Fibroblast of skin of right biceps (primary cell): ENCODE data around the gene VRK1.

Source experiments
- DNase-seq: peaks from one replicate; pipeline ENCODE4 v3.0.0-alpha.2; 2013

Gene VRK1

DNA sequence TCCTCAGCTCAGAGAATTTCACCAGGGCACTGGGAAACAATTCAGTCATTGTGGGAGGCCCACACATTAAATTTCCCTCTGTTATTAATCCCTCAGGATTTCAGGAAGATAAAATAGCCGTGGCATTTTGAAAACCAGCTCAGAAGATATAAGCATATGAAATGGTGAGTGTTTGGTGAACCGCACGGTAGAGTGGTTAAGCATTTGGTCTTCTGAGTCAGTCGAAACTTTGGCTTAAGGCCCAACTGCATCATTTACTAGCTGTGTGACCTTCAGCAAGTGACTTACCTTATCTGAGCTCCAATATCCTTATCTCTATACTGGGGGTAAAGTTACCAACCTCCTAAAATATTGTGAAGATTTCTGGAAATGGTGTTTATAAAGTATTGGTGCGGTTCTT is 5.2 kb upstream of the VRK1 start:
- DNase-seq = peak; percentile 13

DNA sequence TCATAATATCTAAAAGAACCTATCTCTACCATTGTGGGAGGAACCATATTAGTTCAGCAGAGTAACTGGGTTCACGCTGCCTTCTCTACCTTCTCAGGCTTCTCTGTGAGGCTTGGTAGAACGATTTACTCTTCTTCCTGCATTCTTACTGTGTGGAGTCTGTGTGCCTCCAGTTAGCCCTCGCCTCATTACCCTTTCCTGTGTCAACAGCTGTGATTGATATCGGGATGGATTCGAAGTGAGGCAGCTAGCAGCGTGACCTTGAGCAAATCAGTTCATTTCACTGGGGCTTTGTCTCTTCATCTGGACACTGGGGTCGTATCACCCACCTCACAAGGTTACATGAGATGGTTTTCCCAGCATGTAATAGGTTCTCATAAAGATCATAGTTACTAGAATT is 4.6 kb upstream of the VRK1 start:
- DNase-seq = no peak

DNA sequence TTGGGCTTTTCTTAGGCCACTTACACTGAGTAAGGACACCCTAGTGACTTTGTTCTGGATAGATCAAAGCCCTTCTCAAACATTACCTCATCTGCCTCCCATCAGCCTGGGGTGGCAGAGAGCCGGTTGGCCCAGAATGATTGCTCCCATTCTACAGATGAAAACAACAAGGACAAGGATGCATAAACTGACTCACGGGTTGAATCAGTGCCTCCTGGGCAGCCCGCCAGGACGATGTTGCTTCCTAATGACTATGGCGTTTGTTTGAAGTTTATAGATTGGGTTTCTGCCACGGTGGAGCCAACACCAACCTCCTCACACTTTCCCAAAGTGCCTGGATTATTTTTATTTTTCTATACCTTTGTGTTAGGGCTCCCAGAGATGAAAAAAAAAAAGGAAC is 3.6 kb upstream of the VRK1 start:
- DNase-seq = peak; percentile 6

DNA sequence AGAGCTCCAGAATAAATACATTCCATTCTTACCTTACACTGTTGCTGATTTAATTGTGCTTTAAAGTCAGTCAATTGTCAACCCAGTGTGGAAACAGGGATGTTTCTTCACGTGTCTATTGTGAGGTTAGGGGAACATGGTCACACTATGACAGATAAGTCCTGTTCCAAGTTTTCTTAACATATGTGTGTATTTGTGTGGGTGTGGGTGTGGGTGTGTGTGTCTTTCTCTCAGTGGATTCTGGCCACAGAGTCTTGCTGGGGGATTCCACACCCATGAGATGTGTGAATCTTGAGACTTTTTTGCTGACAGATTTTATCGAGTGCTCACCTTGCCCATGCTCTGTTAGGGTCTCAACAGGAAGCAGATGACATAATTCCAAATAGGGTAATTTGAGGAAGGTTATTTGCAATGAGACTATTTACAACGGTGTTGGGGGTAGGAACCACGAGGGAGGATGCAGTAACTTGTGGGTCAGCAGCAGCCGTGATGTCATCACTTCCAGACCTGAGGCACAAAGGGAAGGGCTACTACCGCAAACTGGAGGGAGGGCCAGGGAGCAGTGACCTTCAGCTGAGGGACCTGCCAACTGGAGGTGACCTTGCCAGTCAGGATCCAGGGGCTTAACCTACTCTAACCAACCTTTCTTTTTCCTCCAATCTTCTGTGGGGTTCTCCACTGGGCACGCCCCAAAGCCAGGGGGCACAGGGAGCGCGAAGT is 1.9 kb upstream of the VRK1 start:
- DNase-seq = no peak

DNA sequence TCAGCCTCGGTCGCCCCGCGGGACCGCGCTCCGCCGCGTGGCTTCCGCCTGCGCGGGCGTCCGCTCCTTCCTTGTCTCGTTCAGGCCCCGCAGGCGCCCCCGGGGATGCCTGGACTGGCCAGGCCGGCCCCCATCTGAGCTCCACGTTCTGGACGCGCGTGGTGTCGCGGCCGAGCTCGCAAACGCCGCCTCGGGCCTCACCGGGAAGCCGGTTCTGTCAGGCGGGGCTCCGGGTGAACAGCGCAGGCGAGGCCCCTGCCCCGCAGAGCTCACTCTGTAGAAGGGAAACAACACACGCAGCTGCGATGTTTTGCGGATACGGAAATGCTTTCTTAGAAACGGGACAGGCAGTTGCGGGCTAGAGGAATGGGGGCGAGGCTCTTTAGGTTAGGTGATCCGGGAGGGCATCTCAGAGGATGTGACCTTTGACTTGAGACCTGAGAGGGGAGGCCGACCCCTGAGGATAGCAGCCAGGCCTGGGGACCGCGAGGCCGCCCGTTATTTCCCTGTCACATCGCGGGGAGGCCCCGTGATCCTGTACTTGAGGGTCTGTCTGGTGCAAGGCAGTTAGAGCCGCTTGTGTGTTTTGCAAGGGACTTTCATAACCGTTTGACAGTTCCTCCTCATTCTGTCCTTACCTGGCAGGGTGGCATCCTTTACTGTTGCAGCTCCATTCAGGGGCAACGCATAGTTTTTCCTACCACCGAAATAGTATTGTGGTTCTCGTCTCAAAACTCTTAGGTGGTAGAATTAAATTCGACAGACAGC is 584 bp downstream of the VRK1 start:
- peak; percentile 19 for DNase-seq

DNA sequence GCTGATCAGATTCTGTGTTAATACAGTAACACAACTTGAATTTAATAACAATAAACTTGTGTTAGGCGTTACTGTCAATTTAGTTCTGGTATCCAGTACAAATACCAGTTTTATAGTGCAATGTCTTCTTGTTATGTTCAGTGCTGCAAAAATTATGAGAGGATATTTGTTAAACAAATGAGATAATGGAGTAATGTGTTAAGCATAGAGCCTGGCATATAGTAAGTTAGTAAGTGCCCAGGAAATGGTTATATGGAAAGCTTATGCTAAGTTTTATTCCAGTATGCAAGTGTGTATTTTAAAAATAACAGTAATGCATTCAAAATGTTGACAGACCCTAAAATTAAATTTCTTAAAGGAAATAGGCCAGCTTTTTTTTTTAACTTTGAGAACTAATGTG is 1.8 kb downstream of the VRK1 start:
- no peak for DNase-seq

DNA sequence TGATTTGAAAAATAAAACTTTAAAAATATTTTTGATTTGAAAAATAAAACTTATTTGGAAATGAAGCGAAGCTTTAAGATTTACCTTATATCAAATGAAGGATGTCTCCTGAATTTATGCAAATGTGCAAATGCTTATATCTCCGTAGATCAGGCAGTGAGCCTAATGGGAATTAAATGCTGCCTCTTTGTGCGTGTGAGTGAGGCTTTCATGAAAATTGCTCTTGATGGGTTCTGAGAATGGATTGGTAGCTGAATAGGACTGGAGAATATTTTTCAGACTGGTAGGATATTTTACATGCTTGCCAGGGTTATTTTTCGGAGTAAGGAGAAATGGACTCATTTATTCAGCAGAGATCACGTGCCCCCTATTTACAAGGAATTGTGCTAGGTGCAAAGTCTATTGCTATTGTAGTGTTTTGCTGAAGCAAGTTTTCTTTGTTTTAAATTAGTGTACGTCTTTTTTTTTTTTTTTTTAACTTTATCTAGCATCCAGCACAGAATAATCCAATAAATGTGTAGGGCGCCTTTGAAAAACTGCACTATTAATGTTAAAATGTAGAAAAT is 2.4 kb downstream of the VRK1 start:
- no peak for DNase-seq

DNA sequence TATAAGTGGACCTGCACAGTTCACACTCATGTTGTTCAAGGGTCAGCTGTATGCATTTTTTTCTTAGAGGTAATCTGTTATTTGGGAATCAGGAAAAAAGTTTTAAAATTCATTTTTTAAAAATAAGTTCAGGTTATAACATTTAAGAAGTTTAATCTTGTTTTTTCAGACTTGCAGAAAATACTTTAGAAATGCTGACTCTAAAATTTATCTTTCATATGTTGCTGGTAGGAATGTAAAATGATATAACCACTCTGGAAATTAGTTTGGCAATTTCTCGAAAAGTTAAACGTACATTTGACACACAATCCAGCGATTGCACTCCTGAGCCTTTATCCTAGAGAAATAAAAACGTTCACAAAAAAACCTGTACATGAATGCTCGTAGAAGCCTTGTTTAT is 4.7 kb downstream of the VRK1 start:
- no peak for DNase-seq

DNA sequence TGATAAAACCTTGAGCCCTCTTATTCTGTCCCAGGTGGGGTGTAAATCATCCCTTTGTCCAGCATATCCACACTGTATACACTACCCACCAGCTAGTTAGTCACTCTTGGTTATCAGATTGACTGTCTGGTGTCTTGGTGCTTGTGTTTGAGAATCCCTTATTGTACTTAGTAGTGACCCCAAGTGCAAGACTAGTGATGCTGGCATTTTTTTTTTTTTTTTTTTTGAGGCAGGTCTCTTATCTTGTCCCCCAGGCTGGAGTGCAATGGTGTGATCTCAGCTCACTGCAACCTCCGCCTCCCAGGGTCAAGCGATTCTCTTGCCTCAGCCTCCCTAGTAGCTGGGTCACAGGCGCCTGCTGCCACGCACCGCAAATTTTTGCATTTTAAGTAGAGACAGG is 5.8 kb downstream of the VRK1 start:
- no peak for DNase-seq

DNA sequence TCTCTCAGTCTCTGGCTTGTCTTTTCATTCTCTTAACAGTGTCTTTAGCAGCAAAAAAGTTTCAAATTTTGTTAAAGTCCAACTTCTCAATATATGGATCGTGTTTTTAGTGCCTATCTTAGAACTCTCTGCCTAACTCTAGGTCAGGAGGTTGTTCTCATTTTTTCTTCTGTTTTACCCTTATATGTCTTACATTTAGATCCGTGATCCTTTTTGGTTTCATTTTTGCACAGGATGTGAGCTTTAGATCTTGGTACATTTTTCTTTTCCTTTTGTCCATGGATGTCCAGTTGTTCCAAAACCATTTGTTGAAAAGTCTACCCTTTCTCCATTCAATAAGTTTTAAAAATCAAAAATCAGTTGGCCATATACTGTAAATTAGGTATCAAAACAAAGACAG is 6.8 kb downstream of the VRK1 start:
- no peak for DNase-seq

DNA sequence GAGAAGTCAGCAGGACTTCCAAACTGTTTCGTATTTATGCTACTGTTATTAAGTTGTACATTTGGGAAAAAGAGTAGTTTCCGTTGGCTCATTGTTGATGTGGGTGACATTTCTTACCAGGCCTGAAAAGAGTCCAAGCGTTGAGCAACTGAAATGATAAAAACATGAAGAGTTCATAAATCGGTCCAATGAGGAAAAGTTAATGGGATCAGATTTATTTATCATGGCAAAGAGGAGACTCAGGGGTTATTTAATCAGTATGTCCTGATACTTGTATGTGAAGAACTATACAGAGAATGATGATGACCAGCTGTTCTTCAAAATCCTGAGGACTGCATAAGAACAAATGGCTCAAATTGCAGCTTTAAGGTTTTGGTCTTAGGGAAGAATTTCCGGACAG is 7.7 kb downstream of the VRK1 start:
- no peak for DNase-seq

DNA sequence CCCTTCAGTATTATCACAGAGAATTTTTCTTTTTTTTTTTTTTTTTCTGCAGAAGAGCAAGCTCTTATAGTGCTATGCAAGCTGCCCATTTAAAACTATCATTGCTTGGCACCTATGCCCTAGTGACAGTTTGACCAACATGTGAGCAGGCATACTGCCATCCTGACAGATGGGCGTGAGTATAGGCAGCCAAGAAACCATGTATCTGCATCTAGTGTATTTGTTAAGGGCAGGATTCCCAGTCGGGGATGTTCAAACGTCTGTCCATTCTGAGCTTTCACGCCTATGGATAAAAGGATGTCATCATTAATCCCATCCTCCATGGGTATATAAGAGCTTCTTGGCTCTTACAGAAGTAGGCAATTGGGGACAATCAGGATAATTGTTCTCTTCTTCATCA is 8.8 kb downstream of the VRK1 start:
- DNase-seq = no peak

DNA sequence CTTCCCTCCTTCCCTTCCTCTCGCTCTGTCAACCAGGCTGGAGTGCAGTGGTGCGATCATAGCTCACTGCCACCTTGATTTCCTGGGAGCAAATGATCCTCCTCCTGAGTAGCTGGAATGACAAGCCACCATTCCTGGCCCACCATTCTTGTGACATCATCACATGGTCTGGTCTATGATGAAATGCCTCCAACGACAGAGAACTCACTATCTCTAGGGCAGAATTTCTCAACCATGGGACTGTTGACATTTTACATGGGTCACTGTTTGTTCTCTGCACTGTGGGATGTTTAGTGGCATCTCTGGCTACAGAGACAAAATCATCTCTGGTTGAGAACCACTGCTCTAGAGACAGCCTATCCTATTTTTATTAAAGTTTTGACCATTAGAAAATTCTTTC is 9.7 kb downstream of the VRK1 start:
- no peak for DNase-seq

DNA sequence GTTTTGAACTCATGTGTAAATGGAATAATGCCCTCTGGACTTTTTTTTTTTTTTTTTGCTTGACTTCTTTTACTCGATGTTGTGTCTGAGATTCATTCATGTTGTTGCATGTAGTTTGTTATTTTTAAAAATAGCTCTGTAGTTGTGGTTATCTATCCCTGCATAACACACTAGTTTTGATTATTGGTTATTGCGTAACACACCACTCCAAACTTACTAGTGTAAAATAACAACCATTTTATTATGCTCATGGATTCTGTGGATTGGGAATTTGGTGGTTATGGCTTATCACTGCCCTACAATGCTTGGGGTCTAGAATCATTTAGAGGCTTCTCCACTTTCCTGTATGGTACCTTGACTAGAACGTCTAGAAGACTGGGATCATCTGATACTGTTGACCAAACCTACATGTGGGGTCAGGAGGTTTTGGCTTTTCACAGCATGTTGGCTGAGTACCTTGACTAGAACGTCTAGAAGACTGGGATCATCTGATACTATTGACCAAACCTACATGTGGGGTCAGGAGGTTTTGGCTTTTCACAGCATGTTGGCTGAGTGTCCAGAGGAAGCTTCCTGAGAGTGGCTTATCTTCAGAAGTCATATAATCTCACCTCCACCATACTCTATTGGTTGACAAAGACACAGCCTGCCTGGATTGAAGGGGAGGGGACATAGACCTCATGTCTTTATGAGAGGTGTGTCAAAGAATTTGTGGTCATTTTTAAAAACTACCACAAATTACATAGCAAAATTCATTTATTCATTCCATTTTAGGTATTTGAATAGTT is 11.6 kb downstream of the VRK1 start:
- DNase-seq = no peak

DNA sequence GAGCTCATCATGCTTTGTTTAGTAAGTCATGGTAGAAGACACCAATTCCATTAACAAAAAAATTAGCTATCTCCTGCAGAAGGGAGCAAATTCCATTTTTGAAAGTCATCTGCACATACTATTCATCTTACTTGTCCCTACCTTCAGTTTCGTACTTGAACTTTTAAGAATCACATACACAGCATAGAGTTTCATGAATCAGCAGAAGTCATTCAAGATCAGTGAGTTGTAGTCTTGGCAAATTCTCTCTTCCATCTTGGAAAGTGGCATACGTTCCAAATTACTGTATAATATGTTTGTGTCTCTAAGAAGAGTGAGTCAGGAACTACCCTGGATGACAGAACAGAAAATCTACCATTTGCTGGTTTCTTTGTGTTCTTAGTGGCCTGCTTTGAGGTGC is 14.1 kb downstream of the VRK1 start:
- DNase-seq = peak; percentile 82

DNA sequence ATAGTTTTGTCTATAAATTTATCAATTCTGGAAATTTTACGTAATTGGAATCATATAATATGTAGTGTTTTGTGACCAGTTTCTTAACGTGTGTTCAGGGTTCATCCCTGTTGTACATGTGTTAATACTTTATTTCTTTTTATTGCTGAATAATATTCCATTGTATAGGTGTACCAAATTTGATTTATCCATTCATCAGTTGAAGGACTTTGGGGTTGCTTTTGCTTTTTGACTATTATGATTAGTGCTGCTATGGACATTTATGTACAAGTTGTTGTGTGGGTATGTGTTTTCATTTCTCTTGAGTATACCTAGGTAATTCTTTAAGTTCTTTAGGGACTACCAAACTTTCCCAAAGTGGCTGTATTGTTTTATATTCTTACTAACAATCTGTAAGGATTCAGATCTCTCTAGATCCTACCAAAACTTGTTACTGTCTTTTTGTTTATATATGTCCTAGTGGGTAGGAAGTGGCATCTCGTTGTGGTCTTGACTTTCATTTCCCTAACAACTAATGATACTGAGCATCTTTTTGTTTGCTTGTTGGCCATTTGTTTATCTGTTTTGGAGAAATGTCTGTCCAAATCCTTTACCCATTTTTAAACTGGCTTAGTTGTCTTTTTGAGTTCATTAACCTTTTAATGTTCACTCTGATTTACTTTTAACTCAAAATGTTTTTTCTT is 14.9 kb downstream of the VRK1 start:
- DNase-seq = no peak

DNA sequence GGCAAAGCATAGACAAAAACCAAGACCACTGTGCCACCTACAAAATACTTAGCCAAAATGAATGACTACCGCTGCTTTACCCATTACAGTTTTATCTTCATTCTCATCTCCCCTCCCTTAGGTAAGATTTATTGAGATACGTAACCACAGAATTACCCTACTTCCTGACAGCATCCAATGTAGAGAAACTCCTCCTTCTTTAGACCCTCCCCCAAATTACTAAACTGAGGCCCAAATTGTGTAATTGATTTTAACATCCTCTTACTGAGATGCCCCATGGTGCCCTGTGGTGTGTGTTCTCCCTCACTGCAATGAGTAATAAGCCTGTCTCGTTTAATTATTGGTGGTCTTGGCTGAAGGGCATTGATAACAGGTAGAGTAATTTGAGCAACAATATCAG is 19.1 kb downstream of the VRK1 start:
- no peak for DNase-seq

DNA sequence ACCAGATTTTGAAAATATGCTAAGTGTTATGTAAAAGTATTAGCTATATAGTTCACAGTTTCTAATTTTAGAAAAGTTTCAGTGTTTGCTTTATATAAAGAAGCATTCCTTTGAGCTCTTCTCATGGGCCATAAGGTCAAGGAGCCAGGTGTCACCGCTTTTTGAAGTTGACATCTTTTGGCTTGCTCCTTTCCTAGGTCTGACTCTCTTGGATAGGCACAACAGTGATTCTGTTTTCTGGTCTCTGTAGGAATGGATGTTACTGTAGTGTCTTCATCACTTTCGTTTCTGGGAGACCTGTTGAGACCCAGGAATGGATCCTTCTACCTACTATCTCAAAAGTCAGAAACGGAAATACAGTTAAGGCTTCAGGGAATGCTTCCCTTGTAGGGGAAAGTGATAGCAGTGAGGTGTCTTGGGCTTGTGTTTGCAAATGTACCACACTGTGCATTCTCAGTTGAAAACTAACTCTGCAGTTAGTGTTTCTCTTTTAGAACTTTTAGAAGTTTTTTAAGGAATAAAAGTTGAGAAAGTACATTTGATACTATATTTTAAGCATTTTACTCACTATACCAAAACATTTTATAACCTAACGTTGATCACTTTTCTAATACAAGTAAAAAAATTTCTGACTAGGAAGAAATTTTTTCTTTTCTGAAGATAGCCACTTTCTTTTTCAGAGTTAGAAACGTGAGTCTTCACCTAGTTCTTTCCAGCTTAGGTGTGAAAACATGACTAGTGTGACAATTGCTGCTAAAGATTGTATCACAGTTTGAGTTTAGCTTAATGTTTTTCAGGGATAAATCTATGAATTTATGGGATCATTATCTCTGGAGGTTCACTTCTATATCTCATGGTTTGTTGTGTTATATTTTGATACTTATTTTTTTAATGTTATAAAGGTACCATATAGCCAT is 20.8 kb downstream of the VRK1 start:
- no peak for DNase-seq

DNA sequence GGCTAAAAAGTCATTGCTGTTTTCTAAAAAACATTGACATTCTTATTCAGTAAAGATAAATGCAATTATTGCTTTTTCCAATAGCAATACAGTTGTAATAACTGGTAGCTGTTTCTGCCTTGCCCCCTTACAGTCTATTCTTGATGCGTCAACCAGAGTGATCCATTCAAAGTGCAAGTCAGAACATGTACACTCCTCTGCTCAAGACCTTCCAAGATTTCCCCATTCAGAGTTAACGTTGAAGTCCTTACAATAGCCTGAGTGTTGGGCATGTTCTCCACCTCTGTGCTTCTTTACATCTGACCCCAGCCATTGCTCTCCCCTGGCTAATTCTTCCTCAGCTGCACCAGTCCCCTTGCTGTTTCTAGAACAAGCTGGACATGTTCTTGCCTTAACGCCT is 24.3 kb downstream of the VRK1 start:
- DNase-seq = no peak

DNA sequence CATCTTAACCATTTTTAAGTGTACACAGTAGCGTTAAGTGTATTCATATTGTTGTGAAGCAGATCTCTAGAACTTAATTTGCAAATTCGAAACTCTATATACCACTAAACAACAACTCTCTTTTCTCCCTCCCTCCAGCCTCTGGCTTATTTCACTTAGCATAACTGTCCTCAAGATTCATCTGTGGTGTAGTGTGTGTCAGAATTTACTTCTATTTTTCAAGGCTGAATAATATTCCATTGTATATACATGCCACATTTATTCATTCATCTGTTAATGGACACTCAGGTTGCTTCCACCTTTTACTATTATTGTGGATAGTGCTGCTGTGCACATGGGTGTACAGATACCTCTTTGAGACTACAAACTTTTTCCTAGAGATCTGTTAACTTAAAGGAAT is 26.5 kb downstream of the VRK1 start:
- no peak for DNase-seq

DNA sequence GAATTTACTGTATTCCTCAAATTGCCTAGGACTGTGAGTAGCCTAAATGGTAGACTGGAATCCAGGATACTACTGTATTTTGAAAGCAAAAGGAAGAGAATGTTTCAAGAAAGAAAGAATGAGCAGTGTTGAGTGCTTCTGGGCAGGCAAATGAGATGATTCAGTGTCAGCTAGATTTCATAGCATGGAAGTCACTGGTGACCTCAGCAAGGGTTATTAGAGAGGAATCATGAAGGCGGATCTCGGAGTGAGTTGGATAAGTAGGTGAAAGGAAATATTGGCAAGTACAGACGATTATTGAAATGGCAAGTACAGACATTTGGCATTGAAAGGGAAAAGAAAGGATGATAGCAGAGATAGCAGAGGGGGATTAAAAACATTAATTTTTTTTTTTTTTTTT is 27.1 kb downstream of the VRK1 start:
- peak; percentile 75 for DNase-seq

DNA sequence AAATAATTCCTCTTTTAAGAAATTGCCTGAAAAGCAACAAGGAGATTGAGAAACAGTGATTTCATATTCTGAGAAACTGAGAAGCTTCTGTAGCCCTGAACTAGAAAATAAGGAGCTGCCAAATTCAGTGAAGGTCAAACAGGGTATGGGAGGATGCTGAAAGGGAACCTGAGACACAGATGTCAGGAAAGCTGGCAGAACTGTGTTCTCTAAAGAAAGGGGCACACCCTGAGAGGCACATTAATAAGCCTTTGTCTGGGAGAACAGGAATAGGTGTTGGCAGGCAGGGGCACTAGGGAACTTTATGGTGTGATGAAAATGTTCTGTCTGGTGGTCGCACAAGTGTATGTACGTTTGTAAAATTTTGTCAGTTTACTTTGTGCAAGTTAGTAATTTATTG is 29.6 kb downstream of the VRK1 start:
- no peak for DNase-seq
